HG03520 (cell line): ENCODE measurements around the gene DRG1.
"Not testable (repeated sequence)": the region's sequence is repeated elsewhere in the genome, so short reads cannot be mapped to it uniquely, and the experiment has no call there.

ENCODE experiments used
- ATAC-seq: cut with Tn5 transposase; IDR thresholded peaks from one replicate; pipeline ENCODE4 v1.9.1; 2021; ENCODE audit warnings: mild to moderate bottlenecking, moderate library complexity; ENCODE audit not compliant: unreplicated experiment

Gene DRG1

GRCh38 chr22:31399211-31400022 is at the start of gene DRG1:
Gene DRG1 (plus strand): TSS chr22:31399604. CDS start chr22:31399684, 80 bp downstream.
- peak; percentile 88 for ATAC-seq

GRCh38 chr22:31349960-31350359 is 49.4 kb upstream of the DRG1 start:
- ATAC-seq, result no peak

- no peak for ATAC-seq
Measured at GRCh38 chr22:31350410-31350863, 49.0 kb upstream of the DRG1 start.

- ATAC-seq, result no peak
Measured at GRCh38 chr22:31354515-31354914, 44.9 kb upstream of the DRG1 start.

GRCh38 chr22:31360029-31360428 is 39.4 kb upstream of the DRG1 start:
- no peak for ATAC-seq

GRCh38 chr22:31361743-31362142 is 37.7 kb upstream of the DRG1 start:
- ATAC-seq, result no peak

- ATAC-seq, result no peak
Measured at GRCh38 chr22:31363885-31364465, 35.4 kb upstream of the DRG1 start.

- ATAC-seq, result no peak
Measured at GRCh38 chr22:31367426-31367825, 32.0 kb upstream of the DRG1 start.

GRCh38 chr22:31377612-31378011 is 21.8 kb upstream of the DRG1 start:
- no peak for ATAC-seq

- no peak for ATAC-seq
Measured at GRCh38 chr22:31378123-31378522, 21.3 kb upstream of the DRG1 start.

GRCh38 chr22:31378651-31379050 is 20.8 kb upstream of the DRG1 start:
- not testable (repeated sequence) for ATAC-seq

GRCh38 chr22:31393893-31394292 is 5.5 kb upstream of the DRG1 start:
- ATAC-seq, result no peak

GRCh38 chr22:31394326-31394725 is 5.1 kb upstream of the DRG1 start:
- no peak for ATAC-seq

GRCh38 chr22:31398231-31398630 is 1.2 kb upstream of the DRG1 start:
- no peak for ATAC-seq

- no peak for ATAC-seq
Measured at GRCh38 chr22:31400023-31400397, 606 bp downstream of the DRG1 start.

- not testable (repeated sequence) for ATAC-seq
Measured at GRCh38 chr22:31402350-31402749, 2.9 kb downstream of the DRG1 start.

GRCh38 chr22:31425331-31426050 is 26.1 kb downstream of the DRG1 start:
- no peak for ATAC-seq

GRCh38 chr22:31431950-31432349 is 32.5 kb downstream of the DRG1 start:
- no peak for ATAC-seq

GRCh38 chr22:31436132-31436531 is 36.7 kb downstream of the DRG1 start:
- ATAC-seq, result no peak

- no peak for ATAC-seq
Measured at GRCh38 chr22:31439808-31440207, 40.4 kb downstream of the DRG1 start.

GRCh38 chr22:31440681-31441080 is 41.3 kb downstream of the DRG1 start:
- no peak for ATAC-seq

GRCh38 chr22:31441652-31442051 is 42.2 kb downstream of the DRG1 start:
- no peak for ATAC-seq
